GM12865 (cell line): ENCODE data around the gene METTL26.

ENCODE experiments used
- DNase-seq: peaks from one replicate; pipeline ENCODE4 v3.0.0; 2010; ENCODE audit warnings: low read depth
- H3K4me3 ChIP-seq: 2 replicates; pipeline ENCODE4 v1.5.1; 2011; ENCODE audit warnings: mild to moderate bottlenecking, low read depth, low read length, control low read depth
- TF ChIP-seq, protein P1 (sequence below): IDR thresholded peaks from 2 replicates; pipeline ENCODE4 v1.5.1; 2011; ENCODE audit warnings: low read length, control low read depth, low read depth, inconsistent platforms; ENCODE audit not compliant: insufficient read depth; ENCODE audit errors: missing control alignments

The METTL26 gene

DNA sequence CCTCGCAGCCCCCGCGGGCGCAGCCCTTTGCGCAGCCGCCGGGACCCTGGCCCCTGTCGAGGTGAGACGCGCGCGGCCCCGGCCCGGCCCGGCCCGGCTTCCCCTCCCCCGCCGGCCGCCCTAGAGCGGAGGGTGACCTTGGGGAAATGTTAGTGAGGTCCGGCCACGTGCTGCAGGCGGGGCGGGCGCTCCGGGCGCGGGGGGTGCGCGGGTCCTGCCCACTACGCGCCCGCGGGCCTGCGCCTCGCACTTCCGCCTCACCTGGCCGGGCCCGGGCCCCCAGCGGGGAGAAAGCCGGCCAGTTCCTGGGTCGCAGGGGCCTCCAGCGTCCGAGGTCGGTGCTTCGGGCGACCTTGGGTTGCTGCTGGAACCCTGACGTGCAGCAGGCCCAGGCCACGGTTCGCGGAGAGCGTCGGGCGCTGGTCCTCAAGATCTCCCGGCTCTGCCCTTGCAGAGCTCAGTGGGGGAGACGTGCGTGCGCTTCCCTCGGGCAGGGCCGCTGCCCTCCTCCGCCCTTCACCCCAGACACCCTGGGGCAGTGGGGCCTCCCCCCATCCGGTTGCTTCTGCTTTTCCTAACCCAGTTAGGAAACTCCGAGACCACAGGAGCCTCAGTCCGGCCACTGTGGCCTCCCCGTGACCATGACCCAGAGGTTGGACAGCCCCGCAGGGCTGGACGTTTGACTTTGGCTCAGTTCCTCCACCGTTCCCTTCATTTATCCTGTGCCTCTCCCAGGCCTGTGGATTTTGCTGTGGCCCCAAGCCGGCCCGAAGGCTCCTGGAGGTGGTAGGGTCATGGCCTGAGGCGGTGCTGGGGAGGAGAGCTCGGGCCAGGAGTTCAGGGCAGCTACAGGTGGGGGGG is 6.3 kb upstream of the METTL26 start:
- DNase-seq = peak; percentile 81
- TF ChIP-seq, protein P1, sequence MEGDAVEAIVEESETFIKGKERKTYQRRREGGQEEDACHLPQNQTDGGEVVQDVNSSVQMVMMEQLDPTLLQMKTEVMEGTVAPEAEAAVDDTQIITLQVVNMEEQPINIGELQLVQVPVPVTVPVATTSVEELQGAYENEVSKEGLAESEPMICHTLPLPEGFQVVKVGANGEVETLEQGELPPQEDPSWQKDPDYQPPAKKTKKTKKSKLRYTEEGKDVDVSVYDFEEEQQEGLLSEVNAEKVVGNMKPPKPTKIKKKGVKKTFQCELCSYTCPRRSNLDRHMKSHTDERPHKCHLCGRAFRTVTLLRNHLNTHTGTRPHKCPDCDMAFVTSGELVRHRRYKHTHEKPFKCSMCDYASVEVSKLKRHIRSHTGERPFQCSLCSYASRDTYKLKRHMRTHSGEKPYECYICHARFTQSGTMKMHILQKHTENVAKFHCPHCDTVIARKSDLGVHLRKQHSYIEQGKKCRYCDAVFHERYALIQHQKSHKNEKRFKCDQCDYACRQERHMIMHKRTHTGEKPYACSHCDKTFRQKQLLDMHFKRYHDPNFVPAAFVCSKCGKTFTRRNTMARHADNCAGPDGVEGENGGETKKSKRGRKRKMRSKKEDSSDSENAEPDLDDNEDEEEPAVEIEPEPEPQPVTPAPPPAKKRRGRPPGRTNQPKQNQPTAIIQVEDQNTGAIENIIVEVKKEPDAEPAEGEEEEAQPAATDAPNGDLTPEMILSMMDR = no peak
- H3K4me3 ChIP-seq = peak overlapping the region; percentile 93

DNA sequence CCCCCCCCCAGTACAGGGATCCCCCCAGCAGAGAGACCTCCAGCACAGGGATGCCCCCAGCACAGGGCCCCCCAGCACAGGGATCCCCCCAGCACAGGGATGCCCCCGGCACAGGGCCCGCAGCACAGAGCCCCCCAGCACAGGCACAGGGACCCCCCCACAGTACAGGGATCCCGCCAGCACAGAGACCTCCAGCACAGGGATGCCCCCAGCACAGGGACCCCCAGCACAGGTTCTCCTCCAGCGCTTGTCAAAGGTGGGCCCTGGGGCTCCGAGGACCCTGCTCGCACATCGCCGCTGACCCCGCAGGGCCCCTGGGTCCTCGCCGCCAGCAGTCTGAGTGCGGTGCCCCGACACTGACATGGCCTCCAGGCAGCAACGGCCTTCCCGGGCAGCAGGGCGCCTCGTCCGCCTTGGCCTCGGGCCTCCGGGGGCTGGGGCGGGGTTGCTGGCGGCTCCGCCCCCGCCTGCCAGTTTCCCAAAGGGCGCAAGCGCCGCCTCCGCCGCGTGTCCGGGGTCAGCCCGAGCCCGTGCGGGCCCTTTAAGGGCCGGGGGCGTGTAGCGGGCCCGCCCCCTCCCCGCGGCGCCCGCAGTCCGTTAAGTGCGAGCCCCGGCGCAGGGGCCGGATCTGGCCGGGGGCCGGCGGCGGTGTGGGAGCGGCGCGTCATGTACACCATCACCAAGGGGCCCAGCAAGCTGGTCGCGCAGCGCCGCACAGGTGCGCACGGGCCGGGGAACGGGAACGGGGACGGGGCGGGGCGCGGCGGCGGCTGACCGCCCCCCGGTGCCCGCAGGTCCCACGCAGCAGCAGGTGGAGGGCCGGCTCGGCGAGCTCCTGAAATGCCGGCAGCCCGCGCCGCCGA is 5.5 kb upstream of the METTL26 start, which contains the start of gene MCRIP2:
Gene MCRIP2, plus strand, starts transcription at position 503 of the 863 bp plus-strand sequence. Its CDS starts 164 bp downstream, at position 667.
- peak; percentile 90 for DNase-seq
- peak within 1 kb of the TSS; percentile 93 for H3K4me3 ChIP-seq
- TF ChIP-seq, protein P1 = no peak

DNA sequence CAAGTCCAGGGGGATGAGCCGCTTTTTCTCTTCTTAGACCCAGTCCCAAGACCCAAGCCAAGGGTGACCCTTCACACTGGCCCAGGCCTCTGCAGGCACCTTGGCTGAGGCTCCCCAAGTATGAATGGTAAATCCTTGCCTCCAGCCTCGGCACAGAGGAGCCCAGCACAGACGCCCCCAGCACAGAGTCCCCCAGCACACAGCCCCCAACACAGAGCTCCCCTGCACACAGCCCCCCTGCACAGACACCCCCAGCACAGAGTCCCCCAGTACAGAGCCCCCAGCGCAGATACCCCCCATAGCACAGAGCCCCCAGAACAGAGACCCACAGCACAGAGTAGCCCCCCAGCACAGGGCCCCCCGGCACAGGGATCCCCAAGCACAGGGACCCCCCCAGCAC is 4.5 kb upstream of the METTL26 start:
- TF ChIP-seq, protein P1 = no peak
- H3K4me3 ChIP-seq = peak overlapping the region; percentile 93
- no peak for DNase-seq

DNA sequence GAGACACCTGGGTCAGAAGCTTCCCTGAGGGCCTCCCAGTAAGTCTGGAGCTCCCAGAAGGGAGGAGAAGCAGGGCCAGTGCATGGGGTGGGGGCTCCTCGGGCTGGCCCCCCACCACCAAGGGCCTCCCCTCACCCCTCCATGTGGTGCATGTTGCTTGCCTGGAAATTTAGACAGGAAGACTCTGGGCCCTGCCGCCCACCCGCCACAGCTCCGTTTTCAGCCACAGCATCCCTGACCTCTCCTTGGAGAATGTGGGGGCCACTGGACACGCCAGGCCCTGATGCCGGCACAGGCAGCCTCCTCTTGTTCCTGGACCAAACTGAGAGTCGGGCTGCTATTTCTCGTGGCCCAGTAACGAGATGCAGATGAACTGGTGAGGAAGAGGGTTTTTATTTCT is 2.7 kb upstream of the METTL26 start:
- TF ChIP-seq, protein P1 = no peak
- no peak overlapping the region for H3K4me3 ChIP-seq
- DNase-seq = no peak

DNA sequence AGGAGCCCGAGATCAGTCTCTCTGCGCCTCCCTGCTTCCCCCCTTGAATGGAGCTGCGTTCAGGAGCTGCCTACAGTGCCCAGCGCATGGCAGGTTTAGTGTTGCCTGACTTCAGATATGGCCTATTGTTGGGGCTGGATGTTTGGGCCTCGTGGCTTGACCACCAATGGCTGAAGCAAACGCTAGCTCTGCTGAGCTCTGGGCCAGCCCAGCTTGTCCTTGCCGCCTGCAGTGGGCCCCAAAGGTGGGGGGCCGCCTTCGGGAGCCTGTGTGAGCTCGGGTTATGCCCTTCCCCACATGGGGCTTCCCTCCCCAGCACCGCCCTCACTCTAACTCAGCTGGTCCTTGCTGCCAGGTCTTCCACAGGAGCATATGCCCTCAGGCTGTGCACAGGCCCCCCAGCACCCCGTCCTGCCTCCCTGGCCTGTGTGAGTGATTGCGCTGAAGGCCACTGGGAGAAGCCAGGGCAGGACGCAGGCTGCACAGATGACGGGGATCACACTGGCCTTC is 2.0 kb upstream of the METTL26 start:
- TF ChIP-seq, protein P1 = no peak
- no peak for DNase-seq
- no peak overlapping the region for H3K4me3 ChIP-seq

DNA sequence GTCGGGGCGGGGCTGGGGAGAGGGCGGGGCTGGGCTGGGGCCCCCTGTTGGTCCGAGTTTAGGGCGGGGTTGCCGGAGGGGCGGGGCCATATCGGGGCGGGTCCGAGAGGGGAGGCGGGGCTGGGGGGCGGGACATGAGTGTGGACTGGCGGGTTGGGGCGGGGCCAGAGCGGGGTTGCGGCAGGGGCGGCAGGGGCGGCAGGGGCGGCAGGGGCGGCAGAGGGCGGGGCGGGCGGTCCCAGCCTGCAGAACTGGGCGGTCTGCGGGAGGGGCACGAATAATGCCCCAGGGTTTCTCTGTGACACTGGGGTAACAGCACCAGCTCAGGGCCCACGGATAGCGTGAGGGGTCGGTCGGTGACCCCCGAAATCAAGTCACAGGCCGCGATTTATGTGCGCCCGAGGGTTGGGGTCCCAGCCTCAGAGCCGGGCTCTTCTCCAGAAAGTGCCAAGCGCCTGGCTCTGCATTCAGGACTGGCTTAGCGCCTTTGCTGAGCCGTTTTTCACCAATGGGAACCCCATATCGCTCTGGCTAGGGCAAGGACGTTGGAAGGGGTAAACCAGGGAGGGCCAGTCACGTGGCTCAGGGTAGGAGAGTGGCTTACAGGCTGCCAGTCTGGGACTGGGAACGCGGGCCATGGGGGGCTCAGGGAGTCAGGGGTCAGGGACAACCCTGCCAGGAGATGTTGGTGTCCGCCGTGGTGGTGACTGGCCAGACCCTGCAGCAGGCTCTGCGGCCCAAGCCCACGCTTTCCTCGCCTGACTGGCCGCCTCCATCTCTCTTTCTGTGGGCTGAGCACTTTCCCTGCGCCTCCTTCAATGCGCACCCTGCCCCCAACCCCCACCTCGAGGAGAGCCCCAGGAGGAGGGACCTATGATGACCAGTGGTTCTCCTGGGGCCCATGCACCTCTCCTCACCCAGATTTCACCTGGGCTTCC is 1.2 kb upstream of the METTL26 start:
- peak; percentile 95 for DNase-seq
- H3K4me3 ChIP-seq = peak overlapping the region; percentile 69

More for the DNA sequence above, 1.2 kb upstream of the METTL26 start:
- TF ChIP-seq, protein P1 = no peak
